HG02970 (cell line): ENCODE results near the gene MYL7.

Experiments used
- ATAC-seq: cut with Tn5 transposase; IDR thresholded peaks from one replicate; pipeline ENCODE4 v1.9.1; 2021; ENCODE audit warnings: mild to moderate bottlenecking, moderate library complexity, moderate number of reproducible peaks; ENCODE audit not compliant: unreplicated experiment, low FRiP score

Gene MYL7

DNA sequence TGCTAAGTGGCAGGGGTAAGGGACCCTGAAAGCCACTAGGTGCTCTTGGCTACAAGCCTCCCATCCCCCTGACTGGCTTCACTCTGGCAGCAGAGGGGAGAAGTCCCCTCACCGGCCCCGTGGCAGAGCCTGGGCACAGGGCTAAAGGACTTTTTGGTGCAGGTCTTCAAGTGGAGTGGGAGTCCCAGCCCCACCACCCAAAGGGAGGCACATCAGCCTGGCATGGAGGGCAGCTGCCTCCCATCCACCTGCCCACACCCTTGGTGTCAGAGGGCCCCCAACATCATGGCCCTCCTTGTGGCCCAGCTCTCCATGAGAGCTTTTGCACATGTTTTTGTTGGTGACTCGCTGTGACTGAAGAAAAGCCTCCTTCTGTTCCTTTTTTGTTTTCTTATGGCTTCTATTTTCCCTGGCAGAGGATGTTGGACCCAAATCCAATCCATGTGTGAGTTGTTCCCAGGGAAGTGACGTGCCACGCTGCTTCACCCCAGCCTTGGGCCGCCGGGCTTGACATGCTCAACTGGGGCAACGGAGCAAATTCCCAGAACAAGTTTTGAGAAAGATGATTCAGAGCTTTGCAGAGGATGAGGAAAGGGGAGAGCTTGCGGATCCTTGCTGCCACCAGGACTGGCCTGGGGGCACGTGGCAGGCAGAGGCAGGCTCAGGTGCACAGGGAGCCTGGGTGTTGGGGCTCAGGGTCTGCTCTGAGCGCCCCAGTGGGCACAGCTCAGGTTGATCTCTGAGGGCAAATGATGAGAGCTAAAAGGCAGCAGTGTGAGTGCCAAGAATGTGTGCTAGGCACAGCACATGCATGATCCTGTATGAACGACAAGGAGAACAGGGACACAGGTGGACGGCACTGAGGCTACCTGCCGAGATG lies 38.9 kb downstream of the MYL7 start:
- no peak for ATAC-seq

- no peak for ATAC-seq
Measured at GRCh38 chr7:44101303-44101965, 39.7 kb downstream of the MYL7 start.

GRCh38 chr7:44100458-44101302 lies 40.5 kb downstream of the MYL7 start:
- no peak for ATAC-seq

DNA sequence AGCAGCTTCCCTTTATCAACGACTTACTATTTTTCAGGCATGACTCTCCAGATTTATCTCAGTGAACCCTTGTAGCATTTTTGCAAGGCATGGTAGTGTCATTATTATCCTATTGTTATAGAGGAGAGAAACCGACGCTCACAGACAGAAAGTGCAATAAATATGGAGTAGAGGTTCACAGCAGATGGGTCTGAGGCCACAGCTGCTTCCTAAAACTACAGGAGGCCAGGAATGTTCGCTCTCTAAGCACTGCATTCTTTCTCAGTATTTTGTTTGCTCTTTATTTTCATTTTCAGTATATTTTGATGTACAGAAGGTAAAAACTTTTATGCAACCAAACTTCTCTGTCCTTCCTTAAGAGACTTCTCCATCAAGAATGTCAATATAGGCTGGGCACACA lies 41.5 kb downstream of the MYL7 start:
- ATAC-seq, result no peak

DNA sequence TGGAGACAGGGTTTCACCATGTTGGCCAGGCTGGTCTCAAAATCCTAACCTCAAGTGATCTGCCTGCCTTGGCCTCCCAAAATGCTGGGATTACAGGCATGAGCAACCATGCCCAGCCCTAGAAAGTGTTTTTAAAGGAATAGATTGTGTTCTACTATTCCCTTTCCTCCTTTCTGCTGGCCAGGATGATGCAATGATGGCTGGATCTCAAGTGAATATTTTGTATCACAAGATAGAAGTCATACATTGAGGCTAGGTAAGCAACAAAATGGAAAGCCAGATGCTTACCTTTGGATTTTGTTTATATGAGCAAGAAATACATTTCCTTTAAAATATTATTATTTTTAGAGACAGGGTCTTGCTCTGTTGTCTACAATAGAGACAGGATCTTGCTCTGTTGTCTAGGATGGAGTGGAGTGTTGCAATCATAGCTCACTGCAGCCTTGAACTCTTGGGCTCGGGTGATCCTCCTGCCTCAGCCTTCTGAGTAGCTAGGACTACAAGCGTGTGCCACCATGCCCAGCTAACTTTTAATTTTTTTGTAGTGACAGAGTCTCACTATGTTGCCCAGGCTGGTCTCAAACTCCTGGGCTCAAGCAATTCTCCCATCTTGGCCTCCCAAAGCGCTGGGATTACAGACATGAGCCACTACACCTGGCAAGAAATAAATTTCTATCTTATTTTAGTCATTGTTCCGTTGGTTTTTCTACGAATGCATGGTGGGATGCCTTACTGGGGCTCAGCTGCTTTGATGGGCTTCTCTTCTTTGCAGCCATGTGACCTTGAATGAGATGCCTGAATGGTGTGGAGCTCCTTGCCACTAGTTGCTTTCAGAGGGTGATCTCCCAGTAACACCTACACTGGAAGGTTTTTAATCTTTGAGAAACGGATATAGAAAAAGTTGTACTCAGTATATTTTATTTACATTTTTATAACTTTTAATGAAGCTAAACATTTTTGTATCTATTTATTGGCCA lies 42.8 kb downstream of the MYL7 start:
- ATAC-seq, result no peak

DNA sequence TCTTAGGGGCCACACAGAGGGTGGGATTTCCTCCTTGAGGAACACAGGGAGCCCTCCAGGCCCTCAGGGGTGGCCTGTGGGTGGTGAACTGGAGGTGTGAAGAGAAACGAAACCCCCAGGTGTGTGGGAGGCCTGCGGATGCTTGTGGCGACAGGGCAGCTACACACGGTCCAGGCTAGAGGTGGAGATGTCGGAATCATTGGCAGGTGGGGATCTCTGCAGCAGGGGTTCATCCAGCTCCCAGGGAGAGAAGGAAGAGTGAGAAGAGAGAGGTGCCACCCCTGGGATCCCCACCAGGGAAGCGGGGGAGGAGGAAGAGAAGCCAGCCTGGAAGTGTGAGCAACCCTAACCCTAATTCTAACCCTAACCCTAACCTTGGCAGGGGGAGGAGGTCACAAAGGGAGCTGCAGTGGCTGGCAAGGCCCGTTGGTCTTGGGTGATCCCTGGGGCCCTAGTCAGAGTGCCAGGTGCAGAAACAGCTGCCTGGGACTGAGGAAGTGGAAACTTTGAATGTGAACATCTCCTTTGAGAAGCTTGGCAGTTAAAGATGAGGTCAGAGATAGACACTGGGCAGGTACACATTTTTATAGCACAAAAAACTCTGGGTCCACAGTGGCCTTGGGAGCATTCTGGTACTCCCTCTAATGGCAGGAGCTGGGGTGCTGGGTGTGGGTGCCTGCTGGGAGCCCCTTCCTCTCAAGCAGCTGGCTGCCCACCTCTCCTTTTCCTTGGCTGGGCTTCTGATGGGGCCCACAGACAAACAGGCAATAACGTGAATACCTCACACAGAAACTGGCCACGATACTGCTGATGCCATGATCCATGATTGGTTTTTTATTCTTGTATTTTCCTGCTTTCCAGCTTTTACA lies 43.8 kb downstream of the MYL7 start:
- no peak for ATAC-seq

GRCh38 chr7:44096326-44096881 lies 44.7 kb downstream of the MYL7 start:
- no peak for ATAC-seq

GRCh38 chr7:44095781-44096180 lies 45.4 kb downstream of the MYL7 start:
- ATAC-seq, result no peak

GRCh38 chr7:44094883-44095592 lies 46.1 kb downstream of the MYL7 start:
- ATAC-seq, result no peak

GRCh38 chr7:44094365-44094764 lies 46.8 kb downstream of the MYL7 start:
- ATAC-seq, result no peak

GRCh38 chr7:44093102-44093641 lies 48.0 kb downstream of the MYL7 start:
- no peak for ATAC-seq
